Activated T-cell treated with anti-CD3 and anti-CD28 coated beads, Interleukin-2, amount 50 U/mL, for 4 hours (primary cell): ENCODE results near the gene SDHD. TPM values are rescaled to one million over a fixed set of nuclear protein-coding genes. Genes with fewer than 3 reads are reported as not detected.
"Not testable (repeated sequence)": the region's sequence is repeated elsewhere in the genome, so short reads cannot be mapped to it uniquely, and the experiment has no call there.

Experiments used
- ATAC-seq, 2 donors: fragments of 200-7000 bp; cut with Tn5 transposase; one replicate each; pipeline ENCODE4 v1.10.0; 2021
- DNase-seq: peaks from one replicate; pipeline ENCODE4 v3.0.0-alpha.2; 2020
- H3K27me3 Mint-ChIP-seq: one replicate; pipeline ENCODE4 v1.8.0; 2021; ENCODE audit warnings: low read depth, mixed read lengths
- H3K36me3 Mint-ChIP-seq: one replicate; pipeline ENCODE4 v1.8.0; 2022; ENCODE audit warnings: mixed read lengths; ENCODE audit not compliant: insufficient read depth
- H3K4me1 Mint-ChIP-seq: one replicate; pipeline ENCODE4 v1.8.0; 2021; ENCODE audit warnings: low read depth, mixed read lengths
- H3K4me3 Mint-ChIP-seq: one replicate; pipeline ENCODE4 v1.8.0; 2021; ENCODE audit warnings: mild to moderate bottlenecking, moderate library complexity, mixed read lengths
- H3K9me3 Mint-ChIP-seq: one replicate; pipeline ENCODE4 v1.8.0; 2021; ENCODE audit warnings: mixed read lengths
- total RNA-seq, 3 donors: library from RNA; stranded (reverse); gene quantifications; one replicate each; pipeline ENCODE4 v1.2.1, GENCODE V29; 2021

SDHD gene
- total RNA-seq, result 100 to 1,000 TPM; 111 to 133 (median 121) TPM

DNA sequence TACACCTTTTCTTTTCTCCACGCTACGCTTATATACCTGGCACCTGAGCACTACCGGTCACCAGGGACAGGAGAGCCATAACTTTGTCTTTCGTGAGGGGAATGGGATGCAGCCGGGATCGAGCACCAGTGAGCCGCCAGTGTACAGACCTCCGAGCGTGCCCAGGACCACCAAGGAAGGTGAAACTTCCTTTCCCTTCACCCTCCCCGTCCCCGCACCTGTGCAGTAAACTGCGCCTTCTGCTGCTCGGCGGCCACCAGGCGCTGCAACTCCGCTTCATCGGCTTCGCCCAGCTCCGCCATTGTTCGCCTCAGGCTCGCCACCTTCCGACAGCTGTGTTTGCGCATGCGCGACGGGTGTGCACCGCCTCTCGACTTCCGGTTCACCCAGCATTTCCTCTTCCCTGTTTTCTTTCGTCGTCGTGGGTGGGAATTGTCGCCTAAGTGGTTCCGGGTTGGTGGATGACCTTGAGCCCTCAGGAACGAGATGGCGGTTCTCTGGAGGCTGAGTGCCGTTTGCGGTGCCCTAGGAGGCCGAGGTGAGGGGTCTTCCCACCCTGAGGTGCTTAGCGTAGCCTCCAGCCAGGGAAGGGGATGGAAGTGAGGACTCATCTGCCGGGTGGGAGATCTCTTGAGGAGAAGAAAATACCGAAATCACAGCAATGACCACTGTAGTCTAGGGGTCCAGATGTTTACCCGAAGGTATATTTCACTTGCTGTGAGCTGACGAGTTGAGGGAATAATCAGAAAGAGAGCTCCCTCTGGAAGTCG, at the start of gene SDHD, which contains the start of gene TIMM8B:
Gene SDHD (plus strand): TSS at position 452 of the 770 bp plus-strand sequence. CDS start 35 bp downstream, at position 487.
Gene TIMM8B (minus strand): TSS at position 335 of the 770 bp plus-strand sequence. CDS start 33 bp downstream, at position 302.
- peak within 1 kb of the TSS; percentile 99 for H3K4me3 Mint-ChIP-seq
- H3K9me3 Mint-ChIP-seq, result no peaks in the 10 kb centered on the region
- no peaks in the 10 kb centered on the region for H3K27me3 Mint-ChIP-seq
- H3K36me3 Mint-ChIP-seq, result peaks cover 67% of the 10 kb centered on the region
- peak; percentile 92 for DNase-seq
- ATAC-seq, result peak; percentile 89 to 92
- H3K4me1 Mint-ChIP-seq, result peaks cover 54% of the 10 kb centered on the region

DNA sequence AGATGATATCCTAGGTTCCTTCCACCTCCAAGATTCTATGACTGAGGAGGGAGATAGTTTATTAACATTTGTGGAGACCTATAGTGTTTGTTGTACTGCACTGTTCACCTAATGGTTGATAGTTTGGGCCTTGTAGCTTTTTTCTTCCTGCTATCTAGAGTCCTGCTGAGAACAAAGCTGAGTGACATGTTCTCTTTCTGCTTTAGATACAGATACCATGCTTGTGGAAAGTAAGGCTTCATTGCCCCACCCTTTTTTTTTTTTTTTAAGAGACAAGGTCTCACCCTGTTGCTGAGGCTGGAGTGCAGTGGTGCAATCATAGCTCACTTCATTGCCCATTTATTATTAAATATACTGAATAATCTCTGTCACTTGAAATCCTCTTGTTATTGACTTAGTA, 49.1 kb upstream of the SDHD start:
- Mint-ChIP-seq H3K4me3 (no peak overlapping the region), H3K36me3 (peaks cover 37% of the 10 kb centered on the region), H3K27me3 (no peaks in the 10 kb centered on the region), H3K9me3 (no peaks in the 10 kb centered on the region), H3K4me1 (peaks cover 7% of the 10 kb centered on the region)
- DNase-seq, result no peak
- ATAC-seq, result no peak

DNA sequence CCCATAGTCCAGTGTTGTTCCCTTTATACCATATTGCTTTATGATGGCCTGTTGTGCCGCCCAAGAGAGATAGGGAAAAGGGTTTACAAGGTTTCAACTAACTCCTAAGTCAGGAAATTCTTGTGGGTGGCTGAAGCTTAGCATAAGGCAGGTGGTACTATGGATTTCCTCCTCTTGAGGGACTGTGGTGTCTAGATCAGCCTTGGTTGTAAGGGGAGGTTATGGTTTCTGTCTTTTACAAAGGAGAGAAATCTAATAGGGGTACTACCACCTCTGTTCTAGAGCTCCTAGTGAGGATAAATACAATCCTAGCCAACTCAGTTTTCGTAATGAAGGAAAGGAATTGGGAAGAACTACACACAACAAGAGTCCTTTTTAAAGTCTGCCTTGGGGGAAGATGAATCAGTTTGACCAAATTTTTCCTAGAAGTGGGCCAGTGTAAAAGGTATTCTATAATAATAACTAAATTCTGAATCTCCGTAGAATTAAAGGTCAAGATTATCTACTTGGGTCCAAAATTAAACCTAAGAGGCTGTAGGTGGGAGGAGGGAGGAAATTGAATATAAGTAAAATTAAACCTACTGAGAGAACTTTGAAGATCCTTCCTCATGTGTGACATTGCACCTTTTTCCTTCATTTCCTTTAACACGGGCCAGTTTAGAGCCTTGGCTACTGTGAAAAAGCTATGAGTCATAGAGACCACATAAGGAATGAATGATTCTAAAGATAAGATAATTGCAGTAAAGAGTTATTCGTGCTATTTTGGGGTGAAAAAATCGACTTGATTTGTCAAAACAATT, 44.3 kb upstream of the SDHD start:
- Mint-ChIP-seq H3K4me1 (peaks cover 7% of the 10 kb centered on the region), H3K4me3 (no peak overlapping the region), H3K9me3 (no peaks in the 10 kb centered on the region), H3K27me3 (no peaks in the 10 kb centered on the region), H3K36me3 (peaks cover 50% of the 10 kb centered on the region)
- ATAC-seq (no peak), DNase-seq (no peak)

DNA sequence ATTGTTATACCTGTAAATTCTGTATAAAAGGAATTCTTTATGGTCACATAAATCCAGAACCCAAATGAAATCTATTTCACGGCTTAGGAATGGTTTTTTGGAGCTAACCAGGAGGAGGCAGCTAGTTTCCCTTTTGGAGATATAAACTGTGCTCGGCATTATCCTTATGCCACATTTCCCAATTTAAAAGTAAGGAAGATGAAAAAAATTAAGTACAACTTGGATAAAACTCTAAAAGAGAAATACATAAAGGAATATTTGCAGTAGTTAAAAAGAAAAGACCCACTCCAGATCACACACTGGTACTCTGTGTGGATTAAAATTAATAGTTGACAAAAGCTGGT, 43.7 kb upstream of the SDHD start:
- Mint-ChIP-seq H3K4me3 (no peak overlapping the region), H3K4me1 (peaks cover 10% of the 10 kb centered on the region), H3K9me3 (no peaks in the 10 kb centered on the region), H3K27me3 (no peaks in the 10 kb centered on the region), H3K36me3 (peaks cover 50% of the 10 kb centered on the region)
- DNase-seq (no peak), ATAC-seq (no peak)

DNA sequence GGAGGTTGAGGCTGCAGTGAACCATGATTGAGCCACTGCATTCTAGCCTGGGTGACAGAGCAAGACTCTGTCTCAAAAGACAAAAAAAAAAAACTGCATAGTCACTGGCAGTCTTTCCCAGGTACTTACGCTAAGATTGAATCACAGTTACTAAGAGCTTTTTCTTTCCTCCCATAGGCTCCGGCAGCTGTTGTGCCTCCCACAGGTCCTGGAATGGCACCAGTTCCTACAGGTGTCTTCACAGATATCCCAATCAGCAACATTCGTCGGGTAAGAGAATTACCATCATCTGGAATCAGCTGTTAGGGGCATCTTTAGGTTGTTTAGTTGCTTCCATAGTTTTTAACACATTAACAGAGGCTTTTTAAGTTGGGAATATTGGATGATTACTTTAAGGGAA, 41.7 kb upstream of the SDHD start:
- Mint-ChIP-seq H3K9me3 (no peaks in the 10 kb centered on the region), H3K36me3 (peaks cover 50% of the 10 kb centered on the region), H3K4me1 (peaks cover 23% of the 10 kb centered on the region), H3K27me3 (no peaks in the 10 kb centered on the region), H3K4me3 (no peak overlapping the region)
- ATAC-seq, result no peak
- DNase-seq, result no peak

DNA sequence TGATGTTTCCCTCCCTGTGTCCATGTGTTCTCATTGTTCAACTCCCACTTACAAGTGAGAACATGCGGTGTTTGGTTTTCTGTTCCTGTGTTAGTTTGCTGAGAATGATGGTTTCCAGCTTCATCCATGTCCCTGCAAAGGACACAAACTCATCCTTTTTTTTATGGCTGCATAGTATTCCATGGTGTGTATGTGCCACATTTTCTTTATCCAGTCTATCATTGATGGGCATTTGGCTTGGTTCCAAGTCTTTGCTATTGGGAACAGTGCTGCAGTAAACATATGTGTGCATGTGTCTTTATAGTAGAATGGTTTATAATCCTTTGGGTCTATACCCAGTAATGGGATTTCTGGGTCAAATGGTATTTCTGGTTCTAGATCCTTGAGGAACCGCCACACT, 40.0 kb upstream of the SDHD start:
- not testable (repeated sequence) for H3K9me3 Mint-ChIP-seq, H3K4me3 Mint-ChIP-seq, ATAC-seq, DNase-seq, H3K27me3 Mint-ChIP-seq
- Mint-ChIP-seq H3K36me3 (peaks cover 54% of the 10 kb centered on the region), H3K4me1 (peaks cover 25% of the 10 kb centered on the region)

DNA sequence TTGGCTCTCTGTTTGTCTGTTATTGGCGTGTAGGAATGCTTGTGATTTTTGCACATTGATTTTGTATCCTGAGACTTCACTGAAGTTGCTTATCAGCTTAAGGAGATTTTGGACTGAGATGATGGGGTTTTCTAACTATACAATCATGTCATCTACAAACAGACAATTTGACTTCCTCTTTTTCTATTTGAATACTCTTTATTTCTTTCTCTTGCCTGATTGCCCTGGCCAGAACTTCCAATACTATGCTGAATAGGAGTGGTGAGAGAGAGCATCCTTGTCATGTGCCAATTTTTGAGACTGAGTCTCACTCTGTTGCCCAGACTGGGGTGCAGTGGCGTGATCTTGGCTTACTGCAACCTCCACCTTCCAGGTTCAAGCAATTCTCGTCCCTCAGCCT, 38.4 kb upstream of the SDHD start:
- DNase-seq, ATAC-seq, H3K4me3 Mint-ChIP-seq, H3K27me3 Mint-ChIP-seq, H3K9me3 Mint-ChIP-seq: not testable (repeated sequence)
- peaks cover 22% of the 10 kb centered on the region for H3K4me1 Mint-ChIP-seq
- H3K36me3 Mint-ChIP-seq, result peaks cover 62% of the 10 kb centered on the region

DNA sequence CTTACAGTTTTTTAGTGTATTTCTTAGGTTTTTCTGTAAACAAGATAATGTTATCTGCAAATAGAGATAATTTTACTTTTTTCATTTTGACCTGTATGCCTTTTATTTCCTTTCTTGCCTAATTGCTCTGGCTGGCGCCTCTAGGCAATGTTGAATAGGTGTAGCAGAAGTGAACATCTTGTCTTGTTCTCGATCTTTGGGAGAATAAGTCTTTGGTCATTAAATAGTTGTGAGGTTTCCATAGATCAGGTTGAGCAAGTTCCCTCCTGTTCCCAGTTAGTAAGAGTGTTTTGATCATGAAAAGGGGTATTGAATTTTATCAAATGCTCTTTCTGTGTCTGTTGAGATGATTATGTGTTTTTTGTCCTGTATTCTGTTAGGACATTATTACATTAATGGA, 36.9 kb upstream of the SDHD start:
- no peaks in the 10 kb centered on the region for H3K9me3 Mint-ChIP-seq
- DNase-seq, result no peak
- peaks cover 22% of the 10 kb centered on the region for H3K4me1 Mint-ChIP-seq
- no peak for ATAC-seq
- H3K36me3 Mint-ChIP-seq, result peaks cover 57% of the 10 kb centered on the region
- no peaks in the 10 kb centered on the region for H3K27me3 Mint-ChIP-seq
- no peak overlapping the region for H3K4me3 Mint-ChIP-seq

DNA sequence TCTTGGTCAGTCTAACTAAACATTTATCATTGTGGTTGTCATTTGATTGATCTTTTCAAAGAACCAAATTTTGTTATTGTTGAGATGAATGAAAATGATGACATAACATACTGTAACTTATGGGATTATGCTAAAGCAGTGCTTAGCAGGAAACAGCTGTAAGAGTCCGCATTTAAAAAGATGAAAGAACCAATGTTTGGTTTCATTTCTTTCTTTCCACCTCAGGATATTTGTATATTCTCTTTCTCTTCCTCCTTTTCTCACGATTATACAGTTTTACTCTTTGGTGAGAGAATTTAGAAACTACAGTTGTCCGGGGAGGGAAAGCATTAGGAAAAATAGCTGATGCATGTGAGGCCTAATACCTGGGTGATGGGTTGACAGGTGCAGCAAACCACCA, 36.0 kb upstream of the SDHD start:
- Mint-ChIP-seq H3K9me3 (no peaks in the 10 kb centered on the region), H3K4me3 (no peak overlapping the region), H3K27me3 (no peaks in the 10 kb centered on the region), H3K4me1 (peaks cover 22% of the 10 kb centered on the region), H3K36me3 (peaks cover 54% of the 10 kb centered on the region)
- DNase-seq, result no peak
- no peak for ATAC-seq

DNA sequence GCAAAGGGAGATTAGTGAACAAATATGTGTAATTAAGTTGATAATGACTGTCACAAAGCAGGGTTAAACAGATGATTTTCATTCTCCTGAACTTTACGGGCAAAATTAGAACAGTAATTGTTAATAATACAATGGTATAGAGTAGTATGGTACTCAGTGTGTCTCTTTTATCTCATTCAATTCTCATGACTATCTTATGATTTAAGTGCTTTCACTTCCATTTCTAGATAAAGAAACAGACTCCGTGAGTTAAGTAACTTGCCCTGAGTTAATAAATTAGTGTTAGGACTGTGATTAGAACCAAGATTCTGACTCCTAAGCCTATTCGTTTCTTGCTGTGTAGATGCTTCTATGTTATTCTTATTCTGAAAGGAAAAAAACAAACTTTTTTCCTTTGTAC, 34.9 kb upstream of the SDHD start:
- H3K36me3 Mint-ChIP-seq, result peaks cover 49% of the 10 kb centered on the region
- no peaks in the 10 kb centered on the region for H3K27me3 Mint-ChIP-seq
- DNase-seq (no peak), ATAC-seq (no peak)
- H3K4me3 Mint-ChIP-seq, result no peak overlapping the region
- peaks cover 22% of the 10 kb centered on the region for H3K4me1 Mint-ChIP-seq
- H3K9me3 Mint-ChIP-seq, result no peaks in the 10 kb centered on the region

DNA sequence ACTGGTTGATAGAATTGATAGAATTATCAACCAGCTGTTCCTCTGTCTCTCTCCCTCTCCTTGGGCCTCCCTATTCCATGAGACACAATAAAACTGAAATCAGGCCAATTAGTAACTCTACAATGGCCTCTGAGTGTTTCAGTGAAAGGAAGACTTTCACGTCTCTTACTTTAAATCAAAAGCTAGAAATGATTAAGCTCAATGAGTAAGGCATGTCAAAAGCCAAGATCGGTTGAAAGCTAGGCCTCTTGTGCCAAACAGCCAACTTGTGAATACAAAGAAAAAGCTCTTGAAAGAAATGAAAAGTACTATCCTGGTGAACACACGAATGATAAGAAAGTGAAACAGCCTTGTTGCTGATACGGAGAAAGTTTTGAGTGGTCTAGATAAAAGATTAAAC, 29.5 kb upstream of the SDHD start:
- Mint-ChIP-seq H3K27me3 (no peaks in the 10 kb centered on the region), H3K4me3 (no peak overlapping the region), H3K4me1 (peaks cover 8% of the 10 kb centered on the region), H3K36me3 (peaks cover 34% of the 10 kb centered on the region), H3K9me3 (no peaks in the 10 kb centered on the region)
- DNase-seq (no peak), ATAC-seq (peak; percentile 77 to 81)

DNA sequence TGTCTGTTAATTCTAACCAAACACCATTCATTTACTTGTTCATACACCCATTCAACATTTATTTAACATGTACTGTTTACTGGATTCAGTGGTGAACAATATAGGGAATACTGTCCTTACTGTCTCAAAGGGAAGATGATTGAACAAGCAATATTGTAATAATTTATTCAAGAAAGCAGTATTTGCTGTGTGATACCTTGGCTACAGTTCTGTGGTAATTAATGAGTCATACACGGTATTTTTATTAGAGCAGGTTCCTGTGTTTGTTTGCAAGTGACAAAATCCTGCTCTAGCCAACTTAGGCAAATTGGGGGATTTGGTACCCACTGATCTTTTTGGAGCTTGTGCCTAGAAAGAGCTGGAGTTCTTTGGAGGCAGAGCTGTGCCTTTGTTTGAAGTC, 28.6 kb upstream of the SDHD start:
- peaks cover 37% of the 10 kb centered on the region for H3K36me3 Mint-ChIP-seq
- H3K27me3 Mint-ChIP-seq, result no peaks in the 10 kb centered on the region
- H3K4me1 Mint-ChIP-seq, result peaks cover 8% of the 10 kb centered on the region
- DNase-seq (no peak), ATAC-seq (no peak)
- no peak overlapping the region for H3K4me3 Mint-ChIP-seq
- no peaks in the 10 kb centered on the region for H3K9me3 Mint-ChIP-seq

DNA sequence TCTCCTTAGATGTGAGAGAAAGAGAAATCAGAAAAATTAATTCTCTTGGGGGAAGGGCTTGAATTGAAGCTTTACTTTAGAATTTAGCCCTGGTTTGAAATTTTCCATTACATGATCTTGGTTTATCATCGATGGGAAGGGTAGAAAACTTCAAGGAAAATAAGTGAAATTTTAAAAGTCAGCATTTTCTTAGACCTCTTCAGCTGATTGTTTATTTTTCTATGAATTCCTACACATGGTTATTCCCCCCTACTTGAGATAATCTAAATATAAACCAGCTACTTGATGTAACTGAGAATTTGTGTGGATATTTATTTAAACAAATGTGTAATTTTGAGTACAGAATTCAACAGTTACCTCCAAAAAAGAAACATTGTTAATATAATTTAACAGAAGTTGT, 23.8 kb upstream of the SDHD start:
- H3K4me3 Mint-ChIP-seq, result no peak overlapping the region
- ATAC-seq (no peak), DNase-seq (no peak)
- no peaks in the 10 kb centered on the region for H3K9me3 Mint-ChIP-seq
- peaks cover 19% of the 10 kb centered on the region for H3K36me3 Mint-ChIP-seq
- H3K4me1 Mint-ChIP-seq, result no peaks in the 10 kb centered on the region
- no peaks in the 10 kb centered on the region for H3K27me3 Mint-ChIP-seq

DNA sequence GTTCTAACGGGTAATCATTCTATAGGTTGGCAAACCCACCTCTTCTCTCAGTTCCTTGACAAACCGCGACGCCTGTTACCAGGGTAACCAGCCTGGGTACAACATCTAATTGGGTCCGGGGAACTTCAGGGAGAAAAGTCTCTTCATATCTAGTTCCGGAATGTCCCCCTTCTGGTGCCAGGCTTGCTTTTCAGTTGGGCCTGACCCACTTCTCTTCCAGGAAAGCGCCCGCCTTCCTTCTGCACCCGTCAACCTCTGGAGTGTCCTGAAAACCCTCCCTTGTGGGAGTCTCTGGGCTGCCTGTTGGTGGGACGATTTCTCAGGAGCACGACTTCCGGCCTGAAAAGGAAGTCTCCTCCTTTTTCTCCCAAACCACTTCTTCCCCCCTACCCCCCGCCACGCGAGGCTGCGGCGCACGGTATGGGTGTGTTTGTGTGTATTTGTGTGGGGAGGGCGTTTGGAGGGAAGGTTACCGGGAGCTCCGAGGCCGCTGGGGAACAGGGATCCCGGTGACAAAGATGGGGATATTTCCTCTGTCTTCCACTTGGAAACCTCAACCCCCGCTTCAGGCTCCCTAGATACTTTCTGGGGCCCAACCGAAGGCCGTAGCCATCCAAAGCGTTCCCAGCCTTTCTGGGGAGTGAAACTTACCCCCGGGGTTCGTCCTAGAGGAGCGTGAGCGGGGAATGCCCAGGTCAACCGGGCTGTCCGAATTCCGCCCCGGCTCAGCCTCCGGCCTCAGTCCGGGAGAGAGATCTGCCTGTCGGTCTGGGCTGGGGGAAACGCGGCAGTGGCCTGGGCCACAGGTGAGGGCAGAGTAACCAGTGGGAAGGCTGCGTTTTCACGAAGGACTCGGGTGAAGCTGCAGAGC, 12.5 kb upstream of the SDHD start, which contains the start of the genes NKAPD1 and PIH1D2:
Gene NKAPD1 (plus strand): TSS at position 359 of the 871 bp plus-strand sequence. CDS start 1,276 bp downstream, outside the sequence.
Gene PIH1D2 (minus strand): TSS at position 77 of the 871 bp plus-strand sequence. CDS start 843 bp downstream, outside the sequence.
- Mint-ChIP-seq H3K27me3 (peaks cover 8% of the 10 kb centered on the region), H3K4me1 (peaks cover 24% of the 10 kb centered on the region)
- peak; percentile 91 to 93 for ATAC-seq

More for the DNA sequence above, 12.5 kb upstream of the SDHD start, which contains the start of the genes NKAPD1 and PIH1D2:
- H3K36me3 Mint-ChIP-seq, result peaks cover 17% of the 10 kb centered on the region
- H3K9me3 Mint-ChIP-seq, result no peaks in the 10 kb centered on the region
- peak; percentile 68 for DNase-seq
- peak within 1 kb of the TSS; percentile 92 for H3K4me3 Mint-ChIP-seq
